Ramos (cell line): ENCODE data around the gene RABEP2.

Experiments
- in situ Hi-C: fragments of 300-500 bp; cut with MboI; formaldehyde crosslinking; loops from one replicate; pipeline ENCODE4 v1.14.3; 2022; ENCODE audit warnings: low sequenced_read_pairs; ENCODE audit not compliant: unreplicated experiment

RABEP2 gene

DNA sequence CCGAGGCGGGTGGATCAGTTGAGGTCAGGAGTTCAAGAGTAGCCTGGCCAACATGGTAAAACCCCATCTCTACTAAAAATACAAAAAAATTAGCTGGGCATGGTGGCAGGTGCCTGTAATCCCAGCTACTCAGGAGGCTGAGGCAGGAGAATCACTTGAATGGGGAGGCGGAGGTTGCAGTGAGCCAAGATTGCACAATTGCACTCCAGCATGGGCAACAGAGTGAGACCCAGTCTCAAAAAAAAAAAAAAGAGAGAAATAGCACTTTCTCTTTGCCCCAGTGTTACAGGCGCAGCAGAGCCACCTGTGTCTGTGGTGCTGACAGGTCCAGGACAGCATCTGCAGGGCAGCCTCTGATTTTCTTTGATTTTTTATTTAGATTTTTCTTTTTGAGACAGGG lies 43.5 kb downstream of the RABEP2 start:
- in situ Hi-C loops = loop anchor here (5.0 kb wide), 1 partner anchor 49 kb away; no protein-coding TSS in a partner anchor

GRCh38 chr16:28880955-28881354 lies 44.1 kb downstream of the RABEP2 start:
- in situ Hi-C loops = loop anchor here (5.0 kb wide), 1 partner anchor 49 kb away; no protein-coding TSS in a partner anchor

DNA sequence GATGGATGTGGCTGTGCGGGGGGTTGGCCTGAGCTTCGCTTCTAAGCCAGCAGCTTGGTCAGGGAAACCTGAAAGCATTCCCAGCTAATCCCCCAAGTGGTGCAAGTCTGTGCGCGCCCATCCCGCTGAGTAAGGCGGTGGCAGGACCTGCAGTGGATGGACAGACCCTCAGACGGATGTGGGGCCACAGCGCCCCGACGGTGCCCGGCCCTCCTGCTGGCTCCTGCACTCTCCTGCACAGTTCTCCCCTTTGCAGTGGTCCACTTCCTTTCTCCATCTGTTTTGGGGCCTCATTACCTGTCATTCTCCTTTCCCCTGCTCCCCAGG lies 44.5 kb downstream of the RABEP2 start:
- in situ Hi-C loops = loop anchor here (5.0 kb wide), 1 partner anchor 48 kb away; no protein-coding TSS in a partner anchor

DNA sequence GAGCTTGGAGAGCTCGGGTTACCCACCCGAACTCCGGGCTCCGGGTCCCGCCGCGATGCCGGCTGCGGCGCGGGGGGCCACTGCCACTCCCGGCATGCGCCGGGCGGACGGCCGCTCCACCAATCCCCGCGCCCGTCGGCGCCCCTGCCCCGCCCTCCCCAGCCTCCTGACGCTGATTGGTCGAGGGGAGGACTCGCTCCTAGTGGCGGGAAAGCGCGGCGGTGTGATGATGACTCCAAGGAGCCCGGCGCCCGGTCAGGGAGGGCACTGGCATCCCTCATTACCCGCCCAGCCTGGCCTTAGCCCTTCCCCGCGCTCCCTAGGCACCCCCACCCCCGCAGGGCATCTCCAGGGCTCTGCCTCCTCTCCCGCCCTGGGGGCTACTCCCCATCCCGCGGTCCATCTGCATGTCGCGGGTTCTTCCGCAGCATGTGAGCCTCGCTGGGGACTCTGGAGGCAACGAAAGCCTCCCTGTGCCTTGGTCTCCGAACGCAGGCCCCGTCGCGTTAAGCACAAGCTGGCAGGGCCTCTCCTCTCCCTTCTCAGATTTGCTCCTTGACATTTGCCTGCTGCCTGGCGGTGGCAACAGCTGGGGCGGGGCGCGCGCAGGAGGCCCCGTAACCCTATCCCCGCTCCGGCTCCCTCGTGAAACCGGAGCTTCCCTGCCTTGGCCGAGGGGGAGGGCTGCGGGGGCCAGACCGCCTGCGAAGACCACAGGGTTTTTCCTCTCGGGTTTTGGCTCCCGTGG lies 45.0 kb downstream of the RABEP2 start:
- in situ Hi-C loops = loop anchor here (5.0 kb wide), 1 partner anchor 48 kb away; no protein-coding TSS in a partner anchor

- in situ Hi-C loops = no loop called here
Measured at GRCh38 chr16:28879261-28879840, 45.7 kb downstream of the RABEP2 start.

DNA sequence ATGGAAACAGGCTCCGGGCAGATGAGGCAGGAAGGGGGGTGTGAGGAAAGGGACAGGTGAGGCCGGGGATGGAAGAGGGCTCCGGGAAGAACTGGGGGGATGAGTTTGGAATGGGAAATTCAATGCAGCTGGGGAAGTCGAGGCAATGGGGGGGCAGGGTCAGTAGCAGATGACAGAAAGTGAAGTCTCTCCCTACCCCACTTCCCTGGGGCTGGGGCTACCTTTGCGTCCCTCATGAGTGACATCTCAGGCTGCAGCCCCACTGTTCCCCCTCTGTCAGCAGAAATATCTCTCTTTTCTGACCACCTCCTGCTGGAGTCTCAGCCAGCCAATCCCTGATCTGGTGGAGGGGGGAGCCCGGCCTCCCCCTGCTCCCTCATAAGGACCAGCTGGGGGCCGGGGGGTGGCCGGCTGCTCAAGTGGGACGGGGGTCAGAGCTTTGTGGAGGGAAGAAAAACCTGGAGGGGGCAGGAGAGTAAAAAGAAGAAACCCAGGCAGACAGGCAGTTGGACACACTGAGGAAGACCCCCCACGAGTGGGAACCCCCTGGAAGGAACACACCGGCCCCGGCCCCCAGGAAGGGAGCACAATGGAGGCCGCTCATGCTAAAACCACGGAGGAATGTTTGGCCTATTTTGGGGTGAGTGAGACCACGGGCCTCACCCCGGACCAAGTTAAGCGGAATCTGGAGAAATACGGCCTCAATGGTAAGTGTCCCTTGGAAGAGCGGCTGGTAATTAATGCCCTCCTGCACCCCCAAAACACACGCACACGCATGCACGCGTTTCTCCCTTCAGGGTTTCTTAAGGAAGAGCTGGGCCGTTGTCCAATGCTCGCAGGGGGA lies 46.7 kb downstream of the RABEP2 start, which contains the start of gene ATP2A1:
Gene ATP2A1, plus strand, starts transcription at position 406 of the 844 bp plus-strand sequence. Its CDS starts 184 bp downstream, at position 590.
- in situ Hi-C loops = no loop called here

- in situ Hi-C loops = no loop called here
Measured at GRCh38 chr16:28877655-28878000, 47.4 kb downstream of the RABEP2 start.

GRCh38 chr16:28876973-28877654 lies 47.9 kb downstream of the RABEP2 start:
- in situ Hi-C loops = no loop called here

GRCh38 chr16:28876019-28876659 lies 48.9 kb downstream of the RABEP2 start:
- in situ Hi-C loops = no loop called here

GRCh38 chr16:28875134-28876018 lies 49.7 kb downstream of the RABEP2 start:
- in situ Hi-C loops = no loop called here

GRCh38 chr16:28874406-28874805 lies 50.6 kb downstream of the RABEP2 start:
- in situ Hi-C loops = no loop called here

DNA sequence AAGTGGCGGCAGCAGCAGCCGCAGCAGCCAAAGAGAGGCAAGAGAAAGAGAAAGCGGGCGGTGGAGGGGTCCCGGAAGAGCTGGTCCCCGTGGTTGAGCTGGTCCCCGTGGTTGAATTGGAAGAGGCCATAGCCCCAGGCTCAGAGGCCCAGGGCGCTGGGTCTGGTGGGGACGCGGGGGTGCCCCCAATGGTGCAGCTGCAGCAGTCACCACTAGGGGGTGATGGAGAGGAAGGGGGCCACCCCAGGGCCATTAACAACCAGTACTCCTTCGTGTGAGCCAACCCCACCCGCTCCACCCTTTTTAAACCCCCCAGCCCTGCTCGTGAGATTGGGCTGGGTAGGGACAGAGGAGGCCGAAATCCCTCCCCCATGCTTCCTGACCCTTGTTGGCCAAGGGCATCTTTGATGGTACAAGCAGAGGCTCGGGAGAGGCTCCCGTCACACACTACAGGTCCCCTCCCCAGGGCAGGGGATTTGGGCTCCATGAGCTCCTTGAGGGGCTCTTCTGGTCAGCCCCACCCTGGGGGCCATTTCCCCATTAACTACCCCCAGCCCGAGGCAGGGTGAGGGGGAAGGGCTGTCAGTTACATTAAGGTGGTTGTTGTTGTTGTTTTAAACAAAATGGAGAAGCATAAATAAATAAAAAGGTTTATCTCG lies 51.4 kb downstream of the RABEP2 start:
- in situ Hi-C loops = no loop called here

DNA sequence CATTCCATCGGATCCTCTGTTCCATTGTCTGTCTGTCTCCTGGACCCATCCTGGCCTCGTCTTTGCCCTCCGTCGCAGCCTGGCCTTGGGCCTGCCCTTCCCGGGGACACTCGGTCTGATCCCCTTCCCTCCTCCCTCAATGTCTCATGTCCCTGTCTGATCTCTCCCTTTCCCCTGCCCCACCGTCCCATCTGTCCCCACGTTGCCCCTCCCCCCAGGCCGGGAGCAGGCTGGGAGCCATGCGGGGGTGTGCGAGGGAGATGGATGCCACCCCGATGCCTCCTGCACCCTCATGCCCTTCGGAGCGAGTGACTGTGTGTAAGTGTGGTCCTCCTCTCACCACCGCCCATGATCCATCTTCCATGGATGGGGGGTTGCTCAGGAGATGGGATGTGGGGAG lies 52.1 kb downstream of the RABEP2 start:
- in situ Hi-C loops = no loop called here

- in situ Hi-C loops = loop anchor here (5.0 kb wide), 1 partner anchor 78 kb away; no protein-coding TSS in a partner anchor
Measured at GRCh38 chr16:28869201-28869600, 55.8 kb downstream of the RABEP2 start.

DNA sequence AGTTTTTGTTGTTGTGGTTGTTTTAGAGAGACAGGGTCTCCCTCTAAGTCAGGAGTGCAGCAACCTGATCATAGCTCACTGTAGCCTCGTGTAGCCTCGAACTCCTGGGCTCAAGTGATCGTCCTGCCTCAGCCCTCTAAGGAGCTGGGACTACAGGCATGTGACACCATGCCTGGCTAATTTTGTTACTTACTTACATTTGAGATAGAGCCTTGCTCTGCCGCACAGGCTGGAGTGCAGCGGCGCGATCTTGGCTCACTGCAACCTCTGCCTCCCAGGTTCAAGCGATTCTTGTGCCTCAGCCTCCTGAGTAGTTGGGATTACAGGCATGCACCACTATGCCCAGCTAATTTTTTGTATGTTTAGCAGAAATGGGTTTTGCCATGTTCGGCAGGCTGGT lies 57.4 kb downstream of the RABEP2 start:
- in situ Hi-C loops = loop anchor here (5.0 kb wide), 1 partner anchor 80 kb away; no protein-coding TSS in a partner anchor

- in situ Hi-C loops = loop anchor here (5.0 kb wide), 1 partner anchor 80 kb away; no protein-coding TSS in a partner anchor
Measured at GRCh38 chr16:28867241-28867640, 57.8 kb downstream of the RABEP2 start.

DNA sequence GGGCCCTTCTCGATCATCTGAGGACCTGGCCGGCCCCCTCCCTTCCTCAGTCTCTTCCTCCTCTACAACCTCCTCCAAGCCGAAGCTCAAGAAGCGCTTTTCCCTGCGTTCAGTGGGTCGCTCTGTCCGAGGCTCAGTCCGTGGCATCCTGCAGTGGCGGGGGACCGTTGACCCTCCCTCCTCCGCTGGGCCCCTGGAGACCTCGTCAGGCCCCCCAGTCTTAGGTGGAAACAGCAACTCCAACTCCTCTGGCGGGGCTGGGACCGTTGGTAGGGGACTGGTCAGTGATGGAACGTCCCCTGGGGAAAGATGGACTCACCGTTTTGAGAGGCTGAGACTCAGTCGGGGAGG lies 58.6 kb downstream of the RABEP2 start:
- in situ Hi-C loops = loop anchor here (5.0 kb wide), 1 partner anchor 81 kb away; no protein-coding TSS in a partner anchor
